Medulla oblongata (tissue), 1 donor: ENCODE data around the gene SLC39A11.
A peak's percentile ranks its signal among the peaks of the same experiment; 100 is the strongest.

Source experiments
- DNase-seq: peaks from one replicate; pipeline ENCODE4 v3.0.0-alpha.2; 2015; ENCODE audit errors: extremely low spot score

The SLC39A11 gene

DNA sequence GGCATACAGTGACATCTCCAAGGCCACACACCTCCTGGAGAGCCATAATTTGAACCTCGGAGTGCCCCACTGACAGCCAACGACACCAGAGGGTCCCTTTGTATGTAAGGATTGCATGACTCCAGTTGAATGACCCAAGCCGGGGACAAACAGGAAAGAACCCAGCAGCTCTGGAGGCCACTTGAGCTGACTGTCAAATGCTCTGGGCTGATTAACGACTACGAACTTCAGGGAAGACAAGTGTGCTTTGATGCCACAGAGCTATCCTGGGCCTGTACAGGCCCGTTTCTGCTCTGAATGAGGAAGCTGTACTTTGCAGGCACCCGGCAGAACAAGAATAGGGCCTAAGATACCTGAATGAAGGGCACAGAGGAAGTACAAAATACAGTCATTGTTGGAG is 404.6 kb downstream of the SLC39A11 start:
- peak; percentile 17 for DNase-seq

DNA sequence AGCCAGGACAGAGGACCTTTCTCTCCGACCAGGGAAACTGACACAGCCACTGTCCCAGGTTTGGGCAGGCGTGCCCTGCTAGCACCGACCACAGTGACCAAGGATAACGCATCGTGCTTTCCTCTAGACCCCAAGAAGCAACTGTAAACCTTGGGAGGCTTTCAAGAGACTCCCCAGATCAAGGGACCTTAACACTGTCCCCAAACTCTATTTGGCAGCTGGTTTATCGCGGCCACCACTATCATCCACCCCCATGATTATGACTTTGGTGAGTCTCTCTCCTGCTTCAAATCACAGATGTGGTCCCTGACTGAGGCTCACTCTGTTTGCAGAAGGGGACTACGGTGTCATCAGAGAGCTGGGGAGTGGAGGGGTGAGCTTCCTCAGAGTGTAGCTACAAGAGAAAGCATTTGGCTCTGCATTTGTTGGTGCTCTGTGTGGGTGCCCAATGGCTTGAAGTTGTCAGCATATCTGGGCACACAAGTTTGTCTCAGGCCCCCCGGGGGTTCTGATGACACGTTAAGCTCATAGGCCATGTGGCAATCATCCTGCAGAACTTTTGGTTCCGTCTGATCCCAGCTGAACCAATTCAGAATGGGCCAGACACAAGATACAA is 408.0 kb downstream of the SLC39A11 start:
- no peak for DNase-seq

DNA sequence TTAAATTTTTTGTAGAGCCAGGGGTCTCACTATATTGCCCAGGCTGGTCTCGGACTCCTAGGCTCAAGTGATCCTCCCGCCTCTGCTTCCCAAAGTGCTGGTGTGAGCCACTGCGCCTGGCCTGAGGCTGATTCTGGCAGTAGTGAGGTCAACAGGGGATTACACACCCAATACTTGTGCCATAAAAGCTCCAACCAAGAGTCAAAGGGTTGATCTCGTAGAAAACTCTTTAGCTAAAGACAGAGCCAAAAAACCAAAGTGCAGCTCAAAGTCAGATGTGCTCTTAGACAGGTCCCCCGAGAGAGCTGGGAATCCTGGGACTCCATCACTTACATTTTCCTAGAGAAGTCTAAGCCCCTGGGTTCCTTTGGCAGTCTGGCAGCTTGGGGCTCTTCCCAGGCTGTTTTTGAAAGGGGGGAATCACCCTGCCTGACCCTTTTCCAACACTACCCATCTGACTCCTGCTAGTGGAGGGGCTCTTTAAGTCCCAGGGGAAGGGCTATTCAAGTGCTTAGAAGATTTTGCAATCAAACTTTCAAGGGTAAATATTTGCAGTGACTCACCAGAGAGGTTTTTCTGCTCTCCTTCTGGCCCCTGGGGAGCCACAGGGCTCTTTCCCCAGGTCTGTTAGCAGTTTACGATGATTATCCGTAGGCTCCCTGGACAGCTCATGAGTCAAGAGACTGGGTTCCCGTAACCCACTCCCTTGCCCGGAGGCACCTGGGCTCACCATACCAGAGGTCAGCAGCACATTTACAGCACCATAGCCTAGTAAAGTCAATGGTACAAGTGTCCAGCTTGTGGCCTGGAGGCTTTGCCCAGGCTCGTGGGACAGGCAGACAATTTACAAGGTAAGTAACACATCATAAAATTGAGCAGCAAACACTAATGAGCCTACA is 408.7 kb downstream of the SLC39A11 start:
- DNase-seq, result peak; percentile 43

DNA sequence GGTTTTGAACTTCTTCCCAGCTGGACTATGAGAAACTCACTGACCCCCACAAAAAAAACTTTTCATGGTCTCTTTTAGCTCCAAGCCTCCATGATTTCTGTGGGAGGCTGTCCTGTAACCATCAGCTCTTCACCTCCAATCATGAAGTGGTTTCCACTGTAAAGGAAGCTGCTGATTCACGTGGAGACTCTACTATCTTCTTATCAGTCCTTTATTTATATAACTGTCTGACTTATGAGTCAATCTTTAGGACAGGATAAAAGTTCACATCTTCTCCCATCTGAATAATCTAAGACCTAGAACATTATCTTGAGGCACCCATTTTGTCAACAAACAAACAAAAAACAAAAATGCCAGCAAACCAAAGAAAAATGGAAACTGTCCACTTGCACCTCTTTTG is 409.9 kb downstream of the SLC39A11 start:
- DNase-seq, result no peak

DNA sequence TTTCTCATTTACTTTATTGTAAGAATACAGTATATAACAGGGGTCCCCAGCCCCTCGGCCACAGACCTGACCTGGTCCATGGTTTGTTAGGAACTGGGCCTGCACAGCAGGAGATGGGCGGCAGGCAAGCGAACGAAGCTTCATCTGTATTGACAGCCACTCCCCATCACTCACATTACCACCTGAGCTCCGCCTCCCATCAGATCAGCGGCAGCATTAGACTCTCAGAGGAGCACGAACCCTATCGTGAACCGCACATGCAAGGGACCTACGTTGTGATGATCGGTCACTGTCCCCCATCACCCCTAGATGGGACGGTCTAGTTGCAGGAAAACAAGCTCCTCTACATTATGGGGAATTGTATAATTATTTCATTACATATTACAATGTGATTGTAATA is 410.6 kb downstream of the SLC39A11 start:
- no peak for DNase-seq

DNA sequence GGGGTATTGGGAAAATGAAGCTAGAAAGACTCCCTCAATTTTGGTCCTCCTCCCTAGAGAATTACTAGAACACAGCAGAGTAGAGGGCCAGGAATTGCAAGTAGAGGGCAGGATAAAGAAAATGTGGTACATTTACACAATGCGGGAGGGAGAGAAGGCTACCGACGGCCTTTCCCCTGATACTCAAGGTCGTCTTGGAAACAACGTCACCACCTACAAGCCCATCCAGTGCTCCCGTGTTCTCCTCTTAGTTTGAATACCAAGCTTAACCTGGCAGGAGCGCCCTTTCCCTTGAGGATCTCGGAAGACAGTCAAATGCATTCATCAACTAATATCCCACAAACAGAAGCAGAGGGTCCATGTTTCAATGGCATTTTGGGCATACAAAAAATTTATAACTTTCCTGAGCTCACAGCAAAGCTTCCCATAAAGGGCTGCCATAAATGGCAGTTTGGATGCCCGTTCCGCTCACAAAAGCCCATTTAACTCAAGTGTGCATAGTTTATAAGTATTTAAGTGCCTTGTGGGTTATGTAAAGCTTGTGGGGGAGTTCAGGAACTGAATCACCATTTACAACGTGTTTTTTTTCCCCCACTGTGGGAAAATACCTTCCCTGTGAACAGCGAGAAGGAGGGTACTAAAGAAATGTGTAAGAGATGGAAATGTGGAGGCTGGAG is 414.6 kb downstream of the SLC39A11 start:
- no peak for DNase-seq

DNA sequence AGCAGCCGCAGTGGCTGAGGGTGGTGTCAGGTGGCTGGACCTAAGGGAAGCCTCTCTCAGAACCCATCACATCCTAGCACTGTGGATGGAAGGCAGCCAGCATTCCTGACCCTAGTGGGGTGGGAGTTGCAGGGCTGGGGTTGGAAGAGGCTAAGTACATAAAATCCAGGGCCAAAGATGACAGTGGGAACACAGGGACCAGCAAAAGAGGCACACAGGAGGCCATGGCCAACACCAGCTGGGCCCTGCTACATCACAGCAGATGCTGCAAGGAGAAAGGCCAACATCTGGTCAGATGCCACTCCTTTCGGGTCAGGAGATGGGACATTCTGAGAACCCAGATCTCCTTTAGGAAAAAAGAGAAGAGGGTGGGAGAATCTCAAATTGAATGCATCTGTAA is 415.4 kb downstream of the SLC39A11 start:
- DNase-seq, result no peak

DNA sequence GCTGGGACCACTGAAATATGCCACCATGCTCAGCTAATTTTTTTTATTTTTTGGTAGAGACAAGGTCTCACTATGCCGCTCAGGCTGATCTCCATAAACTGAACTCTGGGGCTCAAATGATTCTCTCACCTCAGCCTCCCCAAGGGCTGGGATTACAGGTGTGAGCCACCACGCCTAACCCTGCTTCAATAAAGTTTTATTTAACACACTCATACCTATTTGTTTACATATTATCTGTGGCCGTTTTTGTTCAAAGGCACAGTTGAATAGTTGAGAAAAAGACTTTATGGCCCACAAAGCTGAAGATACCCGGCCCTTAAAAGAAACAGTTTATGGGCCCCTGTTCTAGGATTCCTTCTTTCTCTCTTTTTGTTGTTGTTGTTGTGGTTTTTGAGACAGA is 419.8 kb downstream of the SLC39A11 start:
- no peak for DNase-seq

DNA sequence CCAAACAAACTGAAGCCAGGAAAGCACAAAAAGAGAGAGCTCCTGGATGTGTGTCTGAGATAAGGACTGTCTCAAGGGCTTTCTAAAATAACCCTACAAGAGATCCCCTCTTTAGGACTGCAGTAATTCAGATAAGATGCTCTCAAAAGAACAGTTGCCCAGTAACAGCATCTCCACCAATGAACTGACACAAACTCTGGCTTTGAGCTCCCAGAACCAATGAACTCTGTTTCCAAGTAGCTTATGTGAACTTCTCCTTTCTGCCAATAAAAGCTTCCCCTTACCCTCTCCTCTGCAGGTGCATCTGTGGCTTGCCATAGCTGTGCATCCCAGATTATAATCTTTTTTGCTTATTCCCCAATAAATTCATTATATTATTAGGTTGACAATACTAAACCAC is 421.5 kb downstream of the SLC39A11 start:
- no peak for DNase-seq

DNA sequence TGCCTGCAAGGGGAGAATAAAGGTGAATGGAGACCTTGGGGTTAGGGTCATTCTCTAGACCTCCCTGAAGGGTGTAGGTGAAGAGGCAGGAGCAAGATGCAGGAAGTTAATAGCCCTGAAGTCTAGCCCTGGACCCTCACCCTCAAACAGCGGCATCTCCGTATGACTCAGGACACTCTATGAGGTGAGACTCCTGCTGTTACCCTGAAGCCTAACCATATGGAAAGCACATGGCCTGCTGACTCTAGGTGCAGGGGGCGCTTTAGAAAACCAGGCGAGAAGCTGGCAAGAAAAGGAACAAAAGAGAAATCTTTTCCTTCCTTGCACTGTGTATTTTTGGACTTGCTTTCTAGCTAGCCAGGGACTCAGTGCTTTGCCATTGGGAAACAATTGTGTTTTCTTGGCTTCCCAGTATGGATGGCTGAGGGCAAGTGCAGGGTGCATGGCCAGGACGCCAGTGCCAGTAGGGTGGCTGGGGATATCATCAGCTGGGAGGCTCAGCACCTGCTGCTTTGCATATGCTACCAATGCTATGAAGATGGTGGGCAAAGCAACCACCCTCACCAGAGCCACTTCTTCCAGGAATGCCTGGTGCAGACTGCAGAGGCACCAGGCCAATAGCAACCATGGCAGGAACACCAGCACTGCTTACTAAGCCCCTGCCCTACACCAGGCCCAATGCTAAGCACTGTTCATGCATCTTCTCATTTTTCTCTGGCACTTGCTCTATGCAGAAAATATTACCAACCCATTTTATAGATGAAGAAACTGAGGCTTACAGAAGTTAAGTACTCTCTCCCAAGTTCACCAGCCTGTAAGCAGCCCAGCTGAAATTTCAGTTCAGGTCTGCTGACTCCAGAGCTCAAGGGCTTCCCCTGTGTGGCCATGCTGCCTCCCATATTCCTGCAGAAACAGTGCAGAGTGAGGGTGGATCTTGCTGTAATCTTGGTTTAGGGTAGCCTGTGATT is 425.1 kb downstream of the SLC39A11 start:
- no peak for DNase-seq

DNA sequence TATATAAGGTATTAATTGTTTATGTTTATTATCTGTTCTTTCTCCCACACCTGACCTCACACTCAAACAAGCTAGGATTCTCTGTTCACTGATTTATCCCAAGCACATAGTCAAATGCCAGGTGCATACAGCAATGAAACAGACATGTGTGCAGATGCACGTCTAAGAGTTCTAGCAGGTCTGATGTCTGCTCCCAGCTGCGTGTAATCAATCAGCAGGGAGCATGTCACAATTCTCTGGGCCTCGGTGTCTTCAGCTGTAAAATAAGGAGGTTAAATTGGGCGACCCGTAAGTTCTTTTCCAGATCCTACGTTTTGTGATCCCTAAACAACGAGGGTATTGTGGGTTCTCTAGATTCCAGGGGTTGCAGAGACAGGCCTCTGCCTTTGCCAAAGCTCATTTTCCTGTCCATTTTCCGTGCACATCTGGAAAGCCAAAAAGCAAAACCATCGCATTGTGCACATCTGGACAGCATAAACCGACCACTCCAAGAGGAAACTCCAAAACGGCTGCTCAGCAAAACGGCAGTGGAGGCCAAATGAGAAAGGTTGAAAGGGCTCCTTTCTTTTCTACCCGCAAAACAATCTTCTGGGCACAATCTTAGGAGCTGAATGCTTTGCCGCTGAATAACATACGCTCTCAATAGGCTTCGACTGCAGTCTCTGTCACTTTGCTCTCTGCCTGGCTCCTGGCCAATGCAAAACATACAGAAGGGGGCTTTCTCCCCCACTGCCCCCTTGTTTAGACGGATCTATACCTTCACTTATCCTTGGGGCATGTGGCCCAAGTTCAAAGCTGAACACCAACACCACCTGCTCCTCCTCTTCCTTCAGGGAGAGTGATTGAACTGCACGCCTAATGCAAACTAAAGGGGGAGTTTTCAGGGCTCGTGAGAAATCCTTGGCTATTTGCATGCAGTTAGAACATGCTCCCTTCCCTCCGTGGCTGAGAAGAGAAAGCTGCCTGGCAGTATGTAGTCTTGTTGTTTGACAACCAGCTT is 426.3 kb downstream of the SLC39A11 start:
- DNase-seq, result no peak

DNA sequence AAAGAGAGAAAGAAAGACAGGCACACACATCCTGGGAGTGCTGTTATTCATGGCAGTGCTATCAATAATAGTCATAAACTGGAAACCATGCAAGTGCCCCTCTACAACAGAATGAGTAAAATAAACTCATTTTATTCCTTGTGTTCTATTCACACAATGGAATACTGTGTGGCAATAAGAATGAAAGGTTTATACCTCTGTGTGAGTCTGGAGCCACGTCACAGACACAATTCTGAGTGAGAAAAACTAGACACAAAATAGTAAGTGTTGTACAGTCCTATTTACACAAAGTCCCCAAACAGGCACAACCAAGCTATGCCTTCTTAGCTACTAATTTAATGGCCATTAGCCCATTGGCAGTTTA is 429.7 kb downstream of the SLC39A11 start:
- DNase-seq, result no peak

DNA sequence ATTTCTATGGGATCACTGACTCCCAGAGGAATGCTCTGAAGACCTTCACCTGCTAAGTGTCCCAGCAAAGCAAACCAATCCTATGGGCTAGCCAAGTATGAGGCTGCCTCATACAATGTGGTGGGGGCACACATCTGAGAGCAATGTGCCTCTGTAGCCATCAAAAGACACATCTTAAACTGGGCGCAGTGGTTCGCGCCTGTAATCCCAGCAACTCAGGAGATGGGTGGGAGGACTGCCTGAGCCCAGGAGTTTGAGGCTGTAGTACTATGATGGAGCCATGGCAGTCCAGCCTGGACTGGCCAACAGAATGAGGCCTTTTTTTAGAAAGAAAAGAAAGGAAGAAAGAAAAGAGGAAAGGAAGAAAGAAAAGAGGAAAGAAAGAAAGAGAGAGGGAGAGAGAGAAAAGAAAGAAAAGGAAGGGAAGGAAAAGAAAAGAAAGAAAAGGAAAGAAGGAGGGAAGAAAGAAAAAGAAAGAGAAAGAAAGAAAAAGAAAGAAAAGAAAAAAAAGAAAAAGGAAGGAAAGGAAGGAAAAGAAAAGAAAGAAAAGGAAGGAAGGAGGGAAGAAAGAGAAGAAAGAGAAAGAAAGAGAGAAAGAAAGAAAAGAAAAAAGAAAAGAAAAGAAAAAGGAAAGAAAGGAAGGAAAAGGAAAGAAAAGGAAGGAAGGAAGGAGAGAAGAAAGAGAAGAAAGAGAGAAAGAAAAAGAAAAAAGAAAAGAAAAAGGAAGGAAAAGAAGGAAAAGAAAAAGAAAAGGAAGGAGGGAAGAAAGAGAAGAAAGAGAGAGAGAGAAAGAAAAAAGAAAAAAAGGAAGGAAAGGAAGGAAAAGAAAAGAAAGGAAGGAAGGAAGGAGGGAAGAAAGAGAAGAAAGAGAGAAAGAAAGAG is 430.3 kb downstream of the SLC39A11 start:
- no peak for DNase-seq

DNA sequence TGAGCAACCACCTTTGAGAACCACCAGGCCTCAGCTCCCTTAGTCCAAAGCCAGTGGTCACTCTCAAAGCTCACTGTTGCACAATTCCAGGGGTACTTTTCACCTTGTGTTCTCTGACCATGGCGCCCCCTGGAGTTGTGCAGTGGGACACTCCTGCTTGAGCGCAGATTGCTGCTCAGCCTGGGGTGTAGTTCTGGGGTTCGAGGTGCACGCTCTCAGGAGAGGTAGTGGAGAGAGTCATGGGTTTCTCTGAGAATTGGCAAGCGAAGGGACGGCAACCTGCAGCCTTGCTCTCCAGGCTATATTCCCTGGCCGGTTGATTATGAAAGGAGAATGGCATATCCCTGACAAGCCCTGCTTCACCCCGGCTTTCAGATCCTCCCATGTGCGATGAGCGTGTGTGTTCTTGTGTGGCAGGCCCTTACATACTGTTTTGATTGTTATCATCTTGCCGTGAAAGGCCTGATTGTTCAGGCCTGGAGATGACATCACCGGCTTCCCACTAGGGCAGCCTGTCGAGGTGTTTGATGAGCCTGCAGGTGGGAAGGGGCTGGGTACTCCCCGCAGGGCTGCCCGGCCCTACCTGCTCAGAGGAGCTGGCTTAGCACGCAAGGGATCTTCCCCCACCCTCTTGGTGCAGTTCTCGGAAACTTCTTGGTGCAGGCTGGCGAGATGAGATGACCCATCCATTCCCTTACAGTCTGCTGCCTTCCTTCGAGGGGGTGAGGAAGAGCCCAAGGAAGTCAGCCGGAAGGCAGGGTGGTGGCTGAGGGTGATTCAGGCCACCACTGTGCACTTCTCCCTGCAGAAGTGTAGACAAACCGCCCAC is 431.2 kb downstream of the SLC39A11 start:
- peak; percentile 60 for DNase-seq

DNA sequence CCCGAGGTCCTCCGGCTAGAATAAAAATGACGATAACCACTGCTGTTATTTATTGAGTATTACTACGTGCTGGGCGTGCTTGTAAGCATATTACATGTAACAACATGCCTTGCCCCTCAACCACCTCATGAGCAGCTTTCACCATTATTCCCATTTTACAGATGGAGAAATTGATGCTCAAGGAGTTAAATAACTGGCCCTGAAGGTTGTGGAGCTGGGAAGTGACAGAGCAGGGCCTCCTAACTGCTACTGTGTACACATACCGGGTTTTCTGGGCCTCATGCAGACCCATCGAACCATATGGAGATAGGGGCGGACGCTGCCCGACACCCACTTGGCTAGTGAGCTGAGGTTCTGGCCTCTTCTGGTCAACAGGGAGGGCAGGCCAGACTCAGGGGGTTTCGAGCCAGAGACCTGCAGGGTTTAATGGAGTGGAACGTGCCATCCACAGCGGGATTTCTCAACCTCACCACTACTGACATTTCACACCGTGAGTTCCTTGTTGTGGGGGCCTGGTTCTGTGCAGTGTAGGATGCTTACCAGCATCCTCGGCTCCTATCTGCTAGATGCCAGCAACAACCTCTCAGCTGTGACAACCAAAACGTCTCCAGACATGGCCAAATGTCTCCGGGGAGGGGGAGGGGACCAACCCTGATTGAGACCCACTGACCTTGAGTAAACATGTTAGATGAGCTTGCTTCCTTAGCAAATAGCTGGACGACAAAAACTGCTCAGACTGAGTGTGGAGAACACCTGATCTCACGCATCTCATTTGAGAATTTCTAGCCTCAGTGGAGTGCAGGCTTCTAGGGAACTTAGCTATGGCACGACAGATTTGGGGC is 432.0 kb downstream of the SLC39A11 start:
- no peak for DNase-seq

DNA sequence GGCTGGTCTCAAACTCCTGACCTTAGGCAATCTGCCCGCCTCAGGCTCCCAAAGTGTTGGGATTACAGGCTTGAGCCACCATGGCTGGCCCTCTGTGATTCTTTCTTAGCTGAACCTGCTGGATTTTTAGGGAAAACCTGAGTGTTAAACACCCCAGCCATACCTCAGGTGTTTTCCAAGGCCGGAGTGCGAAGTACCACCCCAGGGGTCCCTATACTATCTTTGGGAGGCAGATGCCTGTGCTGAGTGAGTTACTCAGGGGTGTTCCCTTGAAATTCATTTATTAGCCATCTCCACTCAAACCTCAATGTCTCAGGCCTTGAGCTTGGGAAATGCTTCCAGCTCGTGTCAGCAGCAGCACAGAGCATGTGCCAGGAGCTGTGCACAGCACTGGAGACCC is 432.7 kb downstream of the SLC39A11 start:
- no peak for DNase-seq

DNA sequence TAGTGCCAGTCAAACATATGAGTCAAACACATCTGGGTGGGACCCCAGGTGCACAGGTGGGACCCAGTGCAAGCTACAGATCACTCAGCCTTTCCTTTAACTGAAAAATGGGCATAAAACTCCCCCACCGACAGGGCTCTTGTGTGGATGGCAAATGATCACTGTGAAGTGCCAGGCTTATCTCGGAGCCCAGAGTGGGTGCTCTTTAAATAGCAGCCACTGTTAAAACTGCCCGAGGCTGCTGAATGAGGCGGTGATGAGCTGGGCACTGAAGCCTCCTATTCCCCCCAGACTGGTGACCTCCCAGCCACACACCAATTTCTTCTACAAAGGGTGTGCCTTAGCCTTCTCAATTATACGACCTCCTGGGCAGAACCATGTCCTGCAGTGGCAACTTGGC is 433.8 kb downstream of the SLC39A11 start:
- no peak for DNase-seq
